IPS-NIHi11 (cell line): ENCODE measurements around the gene BTAF1.
"Not testable (repeated sequence)": the region's sequence is repeated elsewhere in the genome, so short reads cannot be mapped to it uniquely, and the experiment has no call there.

Experiments used
- DNase-seq: peaks from one replicate; pipeline ENCODE4 v3.0.0; 2012; ENCODE audit warnings: mixed read lengths, low spot score

The BTAF1 gene

DNA sequence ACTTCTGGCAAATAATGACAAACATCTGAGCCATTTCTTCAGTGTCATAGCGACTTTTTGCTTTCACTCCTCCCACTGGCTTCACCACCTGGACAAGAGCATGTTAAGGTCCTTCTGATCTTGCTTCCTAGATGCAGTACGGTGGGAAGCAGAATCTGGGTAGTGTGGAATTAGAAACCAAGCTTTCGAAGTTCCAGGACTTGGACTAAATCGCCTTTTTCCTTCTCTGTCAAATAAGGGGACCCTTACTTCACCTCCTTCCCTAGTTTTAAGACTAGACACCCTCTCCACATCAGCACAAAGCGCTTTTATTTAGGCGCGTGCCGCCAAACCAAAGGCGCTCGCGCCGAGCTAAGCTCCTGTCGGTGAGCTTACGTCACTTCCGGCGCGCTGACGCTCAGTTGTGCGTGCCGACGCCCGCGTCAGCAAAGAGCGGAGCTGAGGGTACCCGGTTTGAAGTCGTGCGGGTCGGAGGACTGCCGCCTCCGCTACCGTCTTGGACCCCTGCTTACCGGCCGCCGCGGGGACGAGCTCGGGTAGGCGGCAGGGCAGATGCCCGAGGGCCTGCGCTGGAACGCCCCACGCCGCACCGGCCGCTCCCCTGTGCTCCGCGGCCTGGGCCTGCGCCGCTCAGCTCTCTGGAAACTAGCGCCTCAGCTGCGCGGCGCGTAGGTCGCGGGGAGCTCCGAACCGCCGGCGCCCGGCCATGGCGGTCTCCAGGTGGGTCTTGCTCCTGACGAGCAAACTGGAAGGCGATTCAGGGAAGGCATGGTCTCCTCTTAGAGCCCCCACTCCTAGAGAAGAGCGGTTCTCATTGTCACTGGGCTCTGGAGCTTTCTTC, at the start of gene BTAF1:
Gene BTAF1 (plus strand): TSS at position 400 of the 841 bp plus-strand sequence. CDS start 307 bp downstream, at position 707.
- peak; percentile 94 for DNase-seq

DNA sequence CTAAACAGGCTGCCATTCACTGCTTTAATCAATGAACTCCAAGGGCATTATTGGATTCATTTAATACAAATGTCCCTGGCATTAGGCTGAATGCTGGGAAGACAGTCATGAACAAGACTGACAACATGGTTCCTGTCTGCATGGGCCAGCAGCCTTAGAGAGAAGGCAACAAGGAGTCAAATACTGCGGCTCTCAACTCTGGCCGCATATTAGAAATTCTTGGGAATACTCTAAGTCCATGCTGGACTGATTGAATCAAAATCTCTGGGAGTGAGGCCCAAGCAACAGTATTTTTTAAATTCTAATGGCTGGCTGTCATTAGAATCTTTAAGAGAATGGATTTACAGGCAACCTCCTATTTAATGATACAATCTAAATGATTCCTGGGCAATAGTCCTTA, 48.4 kb upstream of the BTAF1 start:
- DNase-seq = no peak

DNA sequence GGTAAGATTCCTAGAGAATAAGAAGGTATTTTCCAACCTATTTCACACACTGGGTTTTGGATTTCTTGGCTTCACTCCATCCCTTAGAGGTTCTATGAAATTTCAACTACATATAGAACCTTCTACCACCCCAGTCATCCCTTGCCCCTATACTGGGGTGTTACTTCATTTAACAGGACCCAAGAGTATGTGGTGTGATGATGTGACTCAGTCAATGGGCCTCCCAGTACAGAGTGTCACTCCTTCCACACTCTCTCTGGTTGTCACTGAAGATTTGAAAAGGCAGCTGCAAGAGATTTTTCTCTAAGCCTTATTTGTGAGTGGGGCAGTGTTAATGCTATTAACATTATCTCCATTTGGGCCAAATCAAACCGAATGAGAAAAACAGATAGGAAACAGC, 47.8 kb upstream of the BTAF1 start:
- no peak for DNase-seq

DNA sequence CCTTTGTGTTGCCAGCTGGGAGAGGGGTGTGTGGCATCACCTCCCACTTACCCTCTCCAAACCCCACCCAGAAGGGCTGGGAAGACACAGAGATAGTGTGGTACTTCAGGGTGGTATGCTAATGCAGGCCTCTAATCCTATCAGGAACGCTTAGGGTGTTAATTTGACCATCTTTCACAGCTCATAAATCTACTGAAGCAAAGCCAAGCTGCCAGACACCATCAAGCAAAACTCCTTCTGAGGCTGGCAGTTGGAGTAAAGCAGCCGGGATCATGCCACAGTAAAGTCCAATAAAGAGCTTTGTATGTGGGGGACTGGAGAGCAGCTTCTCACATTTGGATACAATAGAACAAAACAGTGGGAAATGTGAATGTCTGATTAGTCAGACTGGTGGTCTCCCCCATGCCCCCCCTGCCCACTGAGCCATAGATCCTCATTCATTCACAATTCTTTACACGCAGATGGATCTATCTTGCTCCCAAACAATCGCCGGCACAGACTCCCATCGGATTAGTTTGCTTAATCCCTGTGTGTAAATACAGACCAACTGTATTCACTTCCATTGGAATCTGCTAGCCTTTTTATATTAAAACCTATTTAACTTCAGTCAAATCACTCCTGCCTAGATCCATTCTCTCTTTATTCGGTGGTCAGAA, 43.9 kb upstream of the BTAF1 start:
- no peak for DNase-seq

GRCh38 chr10:91880310-91880709, 43.3 kb upstream of the BTAF1 start:
- peak; percentile 77 for DNase-seq

- peak; percentile 32 for DNase-seq
These were observed 39.8 kb upstream of the BTAF1 start for GRCh38 chr10:91883549-91884444.

DNA sequence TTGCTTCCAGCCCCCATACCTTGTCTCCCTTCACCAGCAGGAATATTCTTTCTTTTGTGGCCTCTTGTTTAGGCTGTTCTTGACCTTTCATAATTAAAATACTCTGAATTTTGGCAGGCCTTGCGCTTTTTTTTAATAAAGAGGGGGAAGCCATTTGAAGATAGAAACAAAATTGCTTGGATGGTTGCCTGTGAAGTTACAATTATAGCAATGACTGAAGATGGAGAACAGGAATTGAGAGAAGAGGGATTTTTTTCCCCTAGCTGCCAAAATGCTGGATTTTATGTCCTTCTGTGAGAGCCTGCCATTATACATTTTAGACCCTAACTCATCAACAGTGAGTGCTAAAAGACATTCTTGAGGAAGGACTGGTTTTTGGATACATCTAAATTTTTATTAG, 39.0 kb upstream of the BTAF1 start:
- DNase-seq = no peak

DNA sequence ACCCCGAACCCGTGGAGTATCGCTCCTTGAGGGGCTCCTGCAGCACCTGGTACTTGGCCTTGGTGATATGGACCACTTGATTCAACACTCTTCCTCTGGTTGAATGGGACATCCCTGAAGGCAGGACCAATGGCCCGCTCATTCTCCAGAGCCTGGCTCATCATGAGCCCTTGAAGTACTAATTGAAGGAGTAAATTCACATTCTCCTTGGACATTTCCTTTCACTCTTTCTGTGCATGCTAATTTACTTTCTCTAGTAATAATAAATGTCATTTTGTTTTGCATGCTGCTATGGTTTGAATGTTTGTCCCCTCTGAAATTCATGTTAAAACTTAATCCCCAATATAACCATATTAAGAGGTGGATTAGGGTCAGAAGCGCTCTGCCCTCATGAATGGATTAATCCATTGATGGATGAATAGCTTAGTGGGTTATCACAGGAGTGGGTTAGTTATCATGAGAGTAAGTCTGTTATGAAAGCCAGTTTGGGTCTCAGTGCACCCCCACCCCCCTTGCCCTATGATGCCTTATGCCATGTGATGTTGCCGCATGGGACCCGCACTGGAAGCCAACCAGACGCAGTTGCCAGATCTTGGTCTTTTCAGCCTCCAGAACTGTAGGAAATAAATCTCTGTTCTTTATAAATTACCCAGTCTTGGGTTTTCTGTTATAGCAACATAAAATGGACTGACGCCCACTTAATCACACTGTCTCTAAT, 38.0 kb upstream of the BTAF1 start:
- no peak for DNase-seq

GRCh38 chr10:91886954-91887271, 36.7 kb upstream of the BTAF1 start:
- DNase-seq = no peak

- DNase-seq = peak; percentile 91
These were observed 36.1 kb upstream of the BTAF1 start for GRCh38 chr10:91887272-91888076.

GRCh38 chr10:91891125-91892001, 32.2 kb upstream of the BTAF1 start:
- DNase-seq = no peak

DNA sequence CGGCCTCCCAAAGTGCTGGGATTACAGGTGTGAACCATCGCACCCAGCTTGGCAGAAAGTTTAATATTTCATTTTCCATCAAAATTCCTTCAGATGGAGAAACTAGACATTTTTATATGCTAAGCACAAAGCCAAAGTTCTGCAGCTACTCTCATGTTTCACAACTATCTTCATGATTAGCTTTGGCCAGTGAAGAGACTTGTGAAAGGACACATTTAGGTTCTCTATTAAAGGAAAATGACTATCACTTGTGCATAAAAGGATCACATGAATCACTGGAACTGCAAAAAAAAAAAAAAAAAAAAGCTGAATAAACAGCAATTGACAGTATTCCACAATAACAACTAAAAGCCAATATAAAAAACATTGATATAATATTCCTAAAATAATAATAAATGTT, 30.5 kb upstream of the BTAF1 start:
- no peak for DNase-seq

DNA sequence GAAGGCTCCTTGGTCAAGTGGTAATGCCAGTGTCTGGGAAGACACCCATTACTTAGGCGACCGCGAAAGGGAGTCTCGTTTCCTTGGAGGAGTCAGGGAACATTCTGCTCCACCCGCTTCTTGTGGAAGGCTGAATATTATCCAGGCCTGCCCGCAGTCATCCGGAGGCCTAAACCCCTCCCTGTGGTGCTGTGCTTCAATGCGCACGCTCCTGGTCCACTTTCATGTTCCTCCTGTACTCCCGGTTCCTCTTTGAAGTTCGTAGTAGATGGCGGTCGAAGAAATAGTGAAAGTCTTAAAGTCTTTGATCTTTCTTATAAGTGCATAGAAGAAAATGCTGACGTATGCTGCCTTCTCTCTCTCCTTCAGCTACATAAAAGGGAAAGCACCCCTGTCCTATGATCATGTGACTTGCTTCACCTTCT, 29.3 kb upstream of the BTAF1 start:
- not testable (repeated sequence) for DNase-seq

DNA sequence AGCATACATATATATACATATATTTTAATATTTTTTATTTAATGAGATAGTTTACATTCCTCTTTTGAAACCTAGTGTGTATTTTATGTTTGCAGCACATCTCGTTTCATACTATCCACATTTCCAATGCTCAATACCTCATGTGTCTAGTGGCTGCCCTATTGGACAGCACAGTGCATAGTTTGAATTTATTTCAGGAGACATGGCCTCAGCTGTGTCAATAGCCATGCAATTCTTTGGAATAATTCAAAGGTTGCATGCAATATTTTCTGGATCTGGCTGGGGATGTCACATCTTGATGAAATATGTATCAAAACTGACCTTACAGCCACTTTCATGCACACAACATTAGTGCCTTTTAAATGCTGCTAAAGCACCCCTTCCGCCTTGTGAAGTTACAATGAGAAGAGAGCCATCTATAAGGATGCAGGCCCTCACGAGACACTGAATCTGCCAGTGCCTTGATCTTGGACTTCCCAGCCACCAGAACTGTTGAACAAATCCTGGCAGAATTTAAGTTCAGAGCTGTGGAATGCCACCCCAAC, 27.3 kb upstream of the BTAF1 start:
- no peak for DNase-seq

GRCh38 chr10:91897421-91897820, 26.1 kb upstream of the BTAF1 start:
- DNase-seq = no peak

GRCh38 chr10:91901784-91902677, 21.5 kb upstream of the BTAF1 start:
- DNase-seq = no peak

GRCh38 chr10:91907033-91907594, 16.5 kb upstream of the BTAF1 start:
- DNase-seq = no peak

DNA sequence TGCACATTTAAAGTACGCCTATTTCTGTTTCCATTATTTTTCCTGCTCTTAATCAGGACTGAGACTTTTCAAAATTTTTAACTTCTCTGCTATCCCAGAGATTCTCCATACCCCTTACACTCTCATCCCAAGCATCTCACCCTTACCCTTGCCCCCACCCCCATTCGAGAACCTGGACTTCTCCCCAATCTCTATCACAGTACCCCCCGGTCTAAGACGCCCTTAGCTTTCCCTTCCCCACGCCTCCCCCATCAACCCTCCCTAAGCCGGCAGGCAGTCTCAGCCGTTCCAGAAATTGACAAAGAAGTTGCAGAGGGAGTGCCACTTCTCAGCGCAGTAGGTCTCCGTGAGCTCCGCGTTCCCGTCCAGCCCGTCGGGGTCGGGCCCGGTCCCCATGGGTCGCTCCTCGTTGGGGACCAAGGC, 15.6 kb upstream of the BTAF1 start:
- no peak for DNase-seq
